GM21723 (cell line): Measurements from ENCODE around the gene ACP7.
"Not testable (repeated sequence)": the region's sequence is repeated elsewhere in the genome, so short reads cannot be mapped to it uniquely, and the experiment has no call there.

Experiments
- ATAC-seq: cut with Tn5 transposase; IDR thresholded peaks from one replicate; pipeline ENCODE4 v1.9.1; 2021; ENCODE audit warnings: mild to moderate bottlenecking, moderate library complexity; ENCODE audit not compliant: unreplicated experiment

ACP7 gene

GRCh38 chr19:39074942-39075341 is 9.2 kb upstream of the ACP7 start:
- ATAC-seq: no peak

- ATAC-seq: no peak
Measured at GRCh38 chr19:39077323-39077722, 6.8 kb upstream of the ACP7 start.

GRCh38 chr19:39078436-39079200 is 5.5 kb upstream of the ACP7 start:
- no peak for ATAC-seq

- ATAC-seq: no peak
Measured at GRCh38 chr19:39080431-39080830, 3.7 kb upstream of the ACP7 start.

- ATAC-seq: no peak
Measured at GRCh38 chr19:39082167-39082566, 2.0 kb upstream of the ACP7 start.

- ATAC-seq: no peak
Measured at GRCh38 chr19:39082745-39083598, 1.2 kb upstream of the ACP7 start.

GRCh38 chr19:39083599-39083982 is 577 bp upstream of the ACP7 start:
- ATAC-seq: no peak

GRCh38 chr19:39084732-39085080 is 538 bp downstream of the ACP7 start:
- no peak for ATAC-seq

- no peak for ATAC-seq
Measured at GRCh38 chr19:39085392-39085791, 1.2 kb downstream of the ACP7 start.

GRCh38 chr19:39086386-39086785 is 2.2 kb downstream of the ACP7 start:
- ATAC-seq: no peak

- ATAC-seq: no peak
Measured at GRCh38 chr19:39087907-39088686, 3.9 kb downstream of the ACP7 start.

GRCh38 chr19:39090016-39090415 is 5.8 kb downstream of the ACP7 start:
- ATAC-seq: not testable (repeated sequence)

- no peak for ATAC-seq
Measured at GRCh38 chr19:39090881-39091280, 6.7 kb downstream of the ACP7 start.

GRCh38 chr19:39095799-39096540 is 11.8 kb downstream of the ACP7 start:
- not testable (repeated sequence) for ATAC-seq

GRCh38 chr19:39097299-39097698 is 13.1 kb downstream of the ACP7 start:
- ATAC-seq: no peak

GRCh38 chr19:39097721-39098120 is 13.6 kb downstream of the ACP7 start:
- ATAC-seq: no peak

GRCh38 chr19:39098365-39099269 is 14.4 kb downstream of the ACP7 start:
- no peak for ATAC-seq

- ATAC-seq: no peak
Measured at GRCh38 chr19:39099341-39099740, 15.2 kb downstream of the ACP7 start.

GRCh38 chr19:39100500-39101166 is 16.5 kb downstream of the ACP7 start:
- no peak for ATAC-seq
